HCT116 (cell line): ENCODE data around the gene SDK1. TPM values are rescaled to one million over a fixed set of nuclear protein-coding genes. Genes with fewer than 3 reads are reported as not detected.

ENCODE experiments used
- ATAC-seq: fragments of 200-7000 bp; cut with Tn5 transposase; 2 replicates; pipeline ENCODE4 v1.9.1; 2020; ENCODE audit warnings: mild to moderate bottlenecking, moderate library complexity
- BruUV-seq: library from RNA; stranded (reverse); fragments of 400-500 nt; replicated peaks from 2 replicates; lab custom pipeline; 2021; lab: Mats Ljungman, UMichigan
- CTCF ChIA-PET: fragments of 300-600 bp; sonication (Branson Sonifier 250); formaldehyde crosslinking; loops from one replicate; lab custom pipeline; 2021; ENCODE audit warnings: antibody characterized with exemption; lab: Charles Lee
- POLR2A ChIA-PET: fragments of 300-600, 350-600 bp; sonication (Branson Sonifier 250); formaldehyde crosslinking; loops from one replicate; lab custom pipeline; 2021; ENCODE audit warnings: antibody characterized with exemption; lab: Charles Lee
- RAD21 ChIA-PET, 2 experiments: fragments of 300-600 bp; sonication (Branson Sonifier 250); formaldehyde crosslinking; loops; one replicate each; lab custom pipeline; 2023; ENCODE audit warnings: low total read pairs in 2 of 2; ENCODE audit not compliant: uncharacterized antibody in 2 of 2, unreplicated experiment in 2 of 2, low non-redundant PET in 1 of 2; lab: Charles Lee
- DNase-seq: peaks from one replicate; pipeline ENCODE4 v3.0.0-alpha.2; 2010; ENCODE audit warnings: low read depth, low spot score
- H2AFZ ChIP-seq: fragments of 200-600 bp; shearing (Covaris generic), sonication (generic); 2 replicates; pipeline ENCODE4 v1.6.1; 2017; ENCODE audit warnings: low read depth, mixed run types, mixed read lengths, antibody characterized with exemption, low read length; ENCODE audit not compliant: poor library complexity, severe bottlenecking
- H3K27ac ChIP-seq: 2 replicates; pipeline ENCODE4 v1.5.1; 2012; ENCODE audit warnings: low read depth, low read length
- H3K27me3 ChIP-seq: fragments of 200-600 bp; sonication (generic); 2 replicates; pipeline ENCODE4 v1.6.1; 2016; ENCODE audit warnings: mixed run types, low read length, mixed read lengths; ENCODE audit not compliant: insufficient read depth
- H3K36me3 ChIP-seq, 2 experiments: fragments of 200-500 bp in 1 of 2; fragments of 200-600 bp in 1 of 2; sonication (Bioruptor generic) in 1 of 2; sonication (generic) in 1 of 2; 2 replicates each; pipeline versions ENCODE4 v1.5.1 to v1.6.1; 2014 to 2016; ENCODE audit warnings: low read length in 2 of 2, inconsistent platforms in 1 of 2, mixed read lengths in 1 of 2, mixed run types in 1 of 2; ENCODE audit not compliant: insufficient read depth in 2 of 2, control insufficient read depth in 1 of 2
- H3K4me1 ChIP-seq, 2 experiments: fragments of 200-600 bp in 1 of 2; sonication (generic) in 1 of 2; 2 replicates each; pipeline versions ENCODE4 v1.5.1 to v1.6.1; 2012 to 2017; ENCODE audit warnings: low read length in 2 of 2, inconsistent platforms in 1 of 2, mild to moderate bottlenecking in 1 of 2, mixed read lengths in 1 of 2, mixed run types in 1 of 2, moderate library complexity in 1 of 2; ENCODE audit not compliant: insufficient read depth in 2 of 2, control insufficient read depth in 1 of 2
- H3K4me2 ChIP-seq: fragments of 200-600 bp; sonication (generic); 2 replicates; pipeline ENCODE4 v1.6.1; 2017; ENCODE audit warnings: mixed run types, low read length, mixed read lengths
- H3K4me3 ChIP-seq, 2 experiments: fragments of 200-600 bp in 1 of 2; sonication (generic) in 1 of 2; replicated peaks in 1 of 2; 2 replicates each; pipeline ENCODE4 v1.5.1; 2011 to 2016; ENCODE audit warnings: low read length in 2 of 2, control low read depth in 1 of 2, low read depth in 1 of 2, mild to moderate bottlenecking in 1 of 2, mixed read lengths in 1 of 2, mixed run types in 1 of 2
- H3K79me2 ChIP-seq: fragments of 200-600 bp; sonication (generic); 2 replicates; pipeline ENCODE4 v1.6.1; 2017; ENCODE audit warnings: mild to moderate bottlenecking, mixed run types, low read length, moderate library complexity, mixed read lengths; ENCODE audit not compliant: insufficient read depth
- H3K9ac ChIP-seq: fragments of 200-600 bp; sonication (generic); 2 replicates; pipeline ENCODE4 v1.6.1; 2016; ENCODE audit warnings: low read length, mixed read lengths
- H3K9me2 ChIP-seq: fragments of 200-600 bp; sonication (generic), shearing (Covaris generic); 2 replicates; pipeline ENCODE4 v1.6.1; 2017; ENCODE audit warnings: mixed run types, mild to moderate bottlenecking, moderate library complexity; ENCODE audit not compliant: insufficient read depth
- H3K9me3 ChIP-seq, 2 experiments: fragments of 200-500 bp in 1 of 2; fragments of 200-600 bp in 1 of 2; sonication (Bioruptor generic) in 1 of 2; sonication (generic) in 1 of 2; 2 replicates each; pipeline ENCODE4 v1.6.1; 2014 to 2017; ENCODE audit warnings: low read length in 2 of 2, mixed read lengths in 2 of 2, inconsistent platforms in 1 of 2, low read depth in 1 of 2, mild to moderate bottlenecking in 1 of 2, mixed run types in 1 of 2, moderate library complexity in 1 of 2; ENCODE audit not compliant: control insufficient read depth in 1 of 2, insufficient read depth in 1 of 2
- H4K20me1 ChIP-seq: fragments of 200-600 bp; sonication (generic), shearing (Covaris generic); 2 replicates; pipeline ENCODE4 v1.6.1; 2017; ENCODE audit warnings: mixed run types, mild to moderate bottlenecking, moderate library complexity; ENCODE audit not compliant: insufficient read depth
- CBX3 ChIP-seq: IDR thresholded peaks from 2 replicates; pipeline ENCODE4 v1.6.1; 2012; ENCODE audit warnings: low read depth
- CEBPB ChIP-seq: IDR thresholded peaks from 2 replicates; pipeline ENCODE4 v1.6.1; 2012; ENCODE audit warnings: low read depth
- EGR1 ChIP-seq: IDR thresholded peaks from 2 replicates; pipeline ENCODE4 v1.6.1; 2012; ENCODE audit warnings: low read depth
- ELF1 ChIP-seq: IDR thresholded peaks from 2 replicates; pipeline ENCODE4 v1.6.1; 2012; ENCODE audit warnings: low read depth, borderline replicate concordance
- EZH2phosphoT487 ChIP-seq: fragments of 200-600 bp; IDR thresholded peaks from 2 replicates; pipeline ENCODE4 v1.6.1; 2018; ENCODE audit warnings: antibody characterized with exemption, borderline replicate concordance
- FOSL1 ChIP-seq: IDR thresholded peaks from 2 replicates; pipeline ENCODE4 v1.6.1; 2012; ENCODE audit warnings: low read depth
- MAX ChIP-seq: IDR thresholded peaks from 2 replicates; pipeline ENCODE4 v1.6.1; 2012
- POLR2A ChIP-seq: IDR thresholded peaks from 2 replicates; pipeline ENCODE4 v1.7.0; 2011; ENCODE audit warnings: borderline replicate concordance; ENCODE audit not compliant: insufficient read depth, insufficient read length; ENCODE audit errors: extremely low read depth
- RAD21 ChIP-seq: IDR thresholded peaks from 2 replicates; pipeline ENCODE4 v1.6.1; 2012; ENCODE audit warnings: low read depth, mild to moderate bottlenecking
- SIN3A ChIP-seq: IDR thresholded peaks from 2 replicates; pipeline ENCODE4 v1.6.1; 2012; ENCODE audit warnings: low read depth
- SRF ChIP-seq: IDR thresholded peaks from 2 replicates; pipeline ENCODE4 v1.6.1; 2012; ENCODE audit warnings: low read depth
- TCF7L2 ChIP-seq: IDR thresholded peaks from 2 replicates; pipeline ENCODE4 v1.7.0; 2011; ENCODE audit warnings: borderline replicate concordance, inconsistent platforms; ENCODE audit not compliant: insufficient read depth, insufficient read length; ENCODE audit errors: extremely low read depth
- ZBTB33 ChIP-seq: IDR thresholded peaks from 2 replicates; pipeline ENCODE4 v1.6.1; 2011; ENCODE audit warnings: mild to moderate bottlenecking, low read length, moderate library complexity; ENCODE audit not compliant: insufficient replicate concordance; ENCODE audit errors: extremely low read depth
- ZFX ChIP-seq: fragments of 450-650 bp; IDR thresholded peaks from 2 replicates; pipeline ENCODE4 v1.6.1; 2017
- ZNF274 ChIP-seq: fragments of 200-500 bp; sonication (Bioruptor generic); IDR thresholded peaks from 2 replicates; pipeline ENCODE4 v1.6.1; 2014; ENCODE audit warnings: mild to moderate bottlenecking, low read depth, low read length, inconsistent platforms
- intact Hi-C: fragments of 100-400 bp; cut with micrococcal nuclease; formaldehyde crosslinking; loops from 2 replicates; pipeline ENCODE4 v1.10.0; 2022
- total RNA-seq: library from RNA; stranded (reverse); gene quantifications from one replicate; pipeline ENCODE4 v1.2.1, GENCODE V29; 2021; ENCODE audit not compliant: unreplicated experiment
- TF ChIP-seq, protein P1 (sequence below): IDR thresholded peaks from 2 replicates; pipeline ENCODE4 v1.6.1; 2012
- TF ChIP-seq, protein P2 (sequence below), 3 experiments: fragments of 200-600 bp in 1 of 3; sonication (generic) in 1 of 3; IDR thresholded peaks in 2 of 3; conservative IDR thresholded peaks in 1 of 3; 2 replicates each; pipeline ENCODE4 v1.5.1; 2012 to 2017; ENCODE audit warnings: low read depth in 2 of 3, low read length in 2 of 3, antibody characterized with exemption in 1 of 3, borderline replicate concordance in 1 of 3, control low read depth in 1 of 3, mild to moderate bottlenecking in 1 of 3, mixed read lengths in 1 of 3, mixed run types in 1 of 3, moderate library complexity in 1 of 3; ENCODE audit not compliant: insufficient read depth in 1 of 3

Gene SDK1
- total RNA-seq, 1 experiment from 2014 or later: 0.05 TPM

DNA sequence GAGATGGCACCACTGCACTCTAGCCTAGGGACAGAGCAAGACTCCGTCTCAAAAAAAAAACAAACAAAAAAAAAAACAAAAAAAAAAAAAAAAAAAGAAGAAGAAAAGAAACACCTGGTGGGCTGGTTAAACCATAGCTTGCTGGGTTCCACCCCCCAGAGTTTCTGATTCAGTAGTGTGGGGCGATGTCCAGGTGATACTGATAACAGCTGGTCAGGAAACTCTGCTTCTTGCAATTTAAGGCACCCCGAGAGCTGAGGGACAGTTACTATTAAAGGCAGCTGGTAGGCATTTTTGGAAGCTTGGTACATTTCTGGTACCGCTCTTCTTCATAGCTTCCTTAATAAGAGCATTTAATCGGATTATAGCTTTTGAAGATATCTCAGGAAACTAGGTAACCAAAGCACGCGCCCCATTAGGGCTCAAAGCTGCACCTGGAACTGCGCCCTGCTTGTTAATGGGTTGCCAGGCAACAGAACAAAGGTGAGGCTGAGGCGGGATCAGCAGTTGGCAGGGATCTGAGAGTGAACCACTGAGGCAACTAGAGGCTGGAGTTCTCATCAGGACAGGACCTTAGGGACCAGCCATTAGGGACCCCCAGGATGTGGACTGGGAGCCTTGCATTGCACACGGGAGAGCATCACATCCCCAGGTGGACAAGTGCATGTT, 6.5 kb upstream of the SDK1 start:
- H3K4me3 ChIP-seq: no peak overlapping the region
- peaks cover 9% of the 10 kb centered on the region; the same call in 1 of the 2 replicates for H3K27me3 ChIP-seq
- no peaks in the 10 kb centered on the region for H4K20me1 ChIP-seq
- DNase-seq: no peak
- RAD21 ChIA-PET: no interaction called here
- BruUV-seq: no TSS peak
- intact Hi-C loops: no loop called here
- no peak overlapping the region for H3K27ac ChIP-seq
- no peaks in the 10 kb centered on the region for H3K36me3 ChIP-seq
- H3K9me3 ChIP-seq: no peaks in the 10 kb centered on the region
- H3K9ac ChIP-seq: no peak overlapping the region
- no peak overlapping the region for H3K4me2 ChIP-seq
- H2AFZ ChIP-seq: no peak overlapping the region
- CTCF ChIA-PET: no interaction called here
- POLR2A ChIA-PET: no interaction called here
- no peak for ATAC-seq
- no peaks in the 10 kb centered on the region for H3K79me2 ChIP-seq
- H3K4me1 ChIP-seq: no peaks in the 10 kb centered on the region
- TF ChIP-seq SIN3A (no peak), SRF (no peak), ZNF274 (no peak), EGR1 (no peak), TCF7L2 (no peak), EZH2phosphoT487 (no peak), FOSL1 (no peak), RAD21 (no peak), CBX3 (no peak), POLR2A (no peak), ZFX (no peak), ELF1 (no peak), ZBTB33 (no peak), CEBPB (no peak), MAX (no peak)
- TF ChIP-seq, protein P1, sequence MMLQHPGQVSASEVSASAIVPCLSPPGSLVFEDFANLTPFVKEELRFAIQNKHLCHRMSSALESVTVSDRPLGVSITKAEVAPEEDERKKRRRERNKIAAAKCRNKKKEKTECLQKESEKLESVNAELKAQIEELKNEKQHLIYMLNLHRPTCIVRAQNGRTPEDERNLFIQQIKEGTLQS: no peak
- TF ChIP-seq, protein P2, sequence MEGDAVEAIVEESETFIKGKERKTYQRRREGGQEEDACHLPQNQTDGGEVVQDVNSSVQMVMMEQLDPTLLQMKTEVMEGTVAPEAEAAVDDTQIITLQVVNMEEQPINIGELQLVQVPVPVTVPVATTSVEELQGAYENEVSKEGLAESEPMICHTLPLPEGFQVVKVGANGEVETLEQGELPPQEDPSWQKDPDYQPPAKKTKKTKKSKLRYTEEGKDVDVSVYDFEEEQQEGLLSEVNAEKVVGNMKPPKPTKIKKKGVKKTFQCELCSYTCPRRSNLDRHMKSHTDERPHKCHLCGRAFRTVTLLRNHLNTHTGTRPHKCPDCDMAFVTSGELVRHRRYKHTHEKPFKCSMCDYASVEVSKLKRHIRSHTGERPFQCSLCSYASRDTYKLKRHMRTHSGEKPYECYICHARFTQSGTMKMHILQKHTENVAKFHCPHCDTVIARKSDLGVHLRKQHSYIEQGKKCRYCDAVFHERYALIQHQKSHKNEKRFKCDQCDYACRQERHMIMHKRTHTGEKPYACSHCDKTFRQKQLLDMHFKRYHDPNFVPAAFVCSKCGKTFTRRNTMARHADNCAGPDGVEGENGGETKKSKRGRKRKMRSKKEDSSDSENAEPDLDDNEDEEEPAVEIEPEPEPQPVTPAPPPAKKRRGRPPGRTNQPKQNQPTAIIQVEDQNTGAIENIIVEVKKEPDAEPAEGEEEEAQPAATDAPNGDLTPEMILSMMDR (IDR thresholded peaks at IDR 0.05 in 2 of 3, conservative IDR thresholded peaks at IDR 0.05 in 1 of 3; ENCODE audit: borderline replicate concordance in 1 of 3, insufficient read depth in 1 of 3, low read depth in 2 of 3, low read length in 2 of 3): no peak
- H3K9me2 ChIP-seq: no peaks in the 10 kb centered on the region
